ENCODE results near the gene YY1.
"Not testable (repeated sequence)": the region's sequence is repeated elsewhere in the genome, so short reads cannot be mapped to it uniquely, and the experiment has no call there.

The YY1 gene

GRCh38 chr14:100282083-100282350 is 43.1 kb downstream of the YY1 start:
- ChIA-PET CTCF (interaction anchor here (0.6 to 1.3 kb wide), 3 partner anchors 9 to 728 kb away, joined by 3 to 4 read pairs (median 3); no protein-coding TSS in a partner anchor), POLR2A (ENCODE audit: low non-redundant PET) (no interaction called here)
- no peak for DNase-seq (ENCODE audit: low spot score)
- peak overlapping the region; percentile 79 for H3K27ac ChIP-seq
- no peak for TF ChIP-seq CTCF (conservative IDR thresholded peaks at IDR 0.05; ENCODE audit: low read depth)

- DNase-seq (ENCODE audit: low spot score) = no peak
- H3K27ac ChIP-seq = peak overlapping the region; percentile 79
- POLR2A ChIA-PET (ENCODE audit: low non-redundant PET) = interaction anchor here (0.6 to 1.1 kb wide), 2 partner anchors 363 to 1845 kb away, joined by 3 to 4 read pairs; no protein-coding TSS in a partner anchor
- CTCF ChIA-PET = interaction anchor here (1.3 kb wide), 1 partner anchor 10 kb away, joined by 4 read pairs; no protein-coding TSS in a partner anchor
- TF ChIP-seq CTCF (conservative IDR thresholded peaks at IDR 0.05; ENCODE audit: low read depth) = no peak
Observed at GRCh38 chr14:100282766-100283419, 43.9 kb downstream of the YY1 start.

- POLR2A ChIA-PET (ENCODE audit: low non-redundant PET) = interaction anchor here (0.6 to 1.1 kb wide), 2 partner anchors 362 to 1844 kb away, joined by 3 to 4 read pairs; no protein-coding TSS in a partner anchor
- CTCF ChIA-PET; DNase-seq (ENCODE audit: low spot score): not testable (repeated sequence)
- H3K27ac ChIP-seq = peak overlapping the region; percentile 79
Observed at GRCh38 chr14:100283436-100283835, 44.5 kb downstream of the YY1 start.

GRCh38 chr14:100283984-100284881 is 45.3 kb downstream of the YY1 start:
- TF ChIP-seq CTCF (conservative IDR thresholded peaks at IDR 0.05; ENCODE audit: low read depth) = no peak
- no peak for DNase-seq (ENCODE audit: low spot score)
- peak overlapping the region; percentile 79 for H3K27ac ChIP-seq
- POLR2A ChIA-PET (ENCODE audit: low non-redundant PET) = interaction anchor here (0.5 kb wide), 1 partner anchor 29 kb away, joined by 5 read pairs; no protein-coding TSS in a partner anchor
- CTCF ChIA-PET = interaction anchor here (0.6 to 2.3 kb wide), 7 partner anchors 11 to 1795 kb away, joined by 3 to 13 read pairs (median 4); partner anchors contain the start of gene SLC25A47

- CTCF ChIA-PET = interaction anchor here (0.5 to 2.3 kb wide), 26 partner anchors 9 to 1794 kb away, joined by 3 to 13 read pairs (median 4); partner anchors contain the start of gene SLC25A47
- peak; percentile 85 for TF ChIP-seq CTCF (conservative IDR thresholded peaks at IDR 0.05; ENCODE audit: low read depth)
- H3K27ac ChIP-seq = peak overlapping the region; percentile 79
- POLR2A ChIA-PET (ENCODE audit: low non-redundant PET) = interaction anchor here (0.5 kb wide), 1 partner anchor 302 kb away, joined by 3 read pairs; the partner anchor contains the start of gene BEGAIN
- DNase-seq (ENCODE audit: low spot score) = peak; percentile 85
Observed at GRCh38 chr14:100285021-100285912, 46.3 kb downstream of the YY1 start.

- POLR2A ChIA-PET (ENCODE audit: low non-redundant PET) = no interaction called here
- H3K27ac ChIP-seq = peak overlapping the region; percentile 79
- DNase-seq (ENCODE audit: low spot score) = no peak
- TF ChIP-seq CTCF (conservative IDR thresholded peaks at IDR 0.05; ENCODE audit: low read depth) = no peak; the same call in 1 of the 2 replicates
- CTCF ChIA-PET = interaction anchor here (0.5 to 2.3 kb wide), 19 partner anchors 8 to 129 kb away, joined by 3 to 13 read pairs (median 4); partner anchors contain the start of gene SLC25A47
Observed at GRCh38 chr14:100285913-100286400, 47.0 kb downstream of the YY1 start.

Measured in RWPE1 (cell line).